Endothelial cell of umbilical vein (primary cell): Measurements from ENCODE around the gene TSFM. TPM values are rescaled to one million over a fixed set of nuclear protein-coding genes. Genes with fewer than 3 reads are reported as not detected.

Source experiments
- BruUV-seq: library from RNA; stranded (reverse); fragments of 400-500 nt; replicated peaks from 2 replicates; lab custom pipeline; 2021; lab: Mats Ljungman, UMichigan
- CTCF ChIA-PET: fragments of 300-600, 350-600 bp; sonication (Branson Sonifier 250); formaldehyde crosslinking; loops from one replicate; lab custom pipeline; 2021; ENCODE audit warnings: antibody characterized with exemption, inconsistent platforms; lab: Charles Lee
- POLR2A ChIA-PET: fragments of 300-600, 350-600 bp; sonication (Branson Sonifier 250); formaldehyde crosslinking; loops from one replicate; lab custom pipeline; 2021; ENCODE audit warnings: antibody characterized with exemption, inconsistent platforms; lab: Charles Lee
- DNase-seq: peaks from one replicate; pipeline ENCODE4 v3.0.0-alpha.2; 2011; ENCODE audit warnings: low read depth, low spot score
- FAIRE-seq: peaks from 2 replicates; lab custom pipeline; 2011; peaks lifted over from hg19 to GRCh38; lab: Jason Lieb, UNC
- H2AFZ ChIP-seq: 2 replicates; pipeline ENCODE4 v1.6.0; 2012; ENCODE audit warnings: low read depth, low read length, control low read depth, inconsistent platforms
- H3K27ac ChIP-seq: 2 replicates; pipeline ENCODE4 v1.5.1; 2011; ENCODE audit warnings: low read depth, mild to moderate bottlenecking, control low read depth, low read length, moderate library complexity; ENCODE audit not compliant: insufficient read depth
- H3K27me3 ChIP-seq, 2 experiments: 2 replicates each; pipeline versions ENCODE4 v1.6.0 to v1.6.1; 2011; ENCODE audit warnings: low read length in 2 of 2, mixed read lengths in 1 of 2; ENCODE audit not compliant: control insufficient read depth in 2 of 2, insufficient read depth in 2 of 2
- H3K36me3 ChIP-seq, 2 experiments: 2 replicates in 1 of 2; 3 replicates in 1 of 2; pipeline ENCODE4 v1.5.1; 2011; ENCODE audit warnings: low read length in 2 of 2, mild to moderate bottlenecking in 1 of 2, moderate library complexity in 1 of 2; ENCODE audit not compliant: control insufficient read depth in 2 of 2, insufficient read depth in 2 of 2; ENCODE audit errors: extremely low read depth in 1 of 2
- H3K4me1 ChIP-seq: 3 replicates; pipeline ENCODE4 v1.5.1; 2011; ENCODE audit warnings: mild to moderate bottlenecking, low read length; ENCODE audit not compliant: control insufficient read depth, insufficient read depth; ENCODE audit errors: extremely low read depth
- H3K4me2 ChIP-seq: 2 replicates; pipeline ENCODE4 v1.6.1; 2011; ENCODE audit warnings: low read length, control low read depth, mixed read lengths; ENCODE audit not compliant: insufficient read depth
- H3K4me3 ChIP-seq, 3 experiments: fragments of 200-600 bp in 1 of 3; sonication (generic), shearing (Covaris generic) in 1 of 3; replicated peaks in 1 of 3; 2 replicates each; pipeline ENCODE4 v1.5.1; 2011 to 2016; ENCODE audit warnings: control low read depth in 3 of 3, low read length in 3 of 3, mild to moderate bottlenecking in 2 of 3, inconsistent platforms in 1 of 3, low read depth in 1 of 3, moderate library complexity in 1 of 3; ENCODE audit not compliant: insufficient read depth in 1 of 3
- H3K79me2 ChIP-seq: 2 replicates; pipeline ENCODE4 v1.6.0; 2012; ENCODE audit warnings: low read length, inconsistent platforms; ENCODE audit not compliant: control insufficient read depth, insufficient read depth
- H3K9ac ChIP-seq: replicated peaks from 2 replicates; pipeline ENCODE3; 2011; ENCODE audit warnings: low read length, control low read depth; ENCODE audit not compliant: insufficient read depth; ENCODE audit errors: extremely low read depth
- H3K9me1 ChIP-seq: replicated peaks from 3 replicates; pipeline ENCODE4 v1.6.0; 2011; ENCODE audit warnings: mild to moderate bottlenecking, low read length; ENCODE audit not compliant: control insufficient read depth, insufficient read depth; ENCODE audit errors: extremely low read depth
- H3K9me3 ChIP-seq: replicated peaks from 2 replicates; pipeline ENCODE4 v1.5.1; 2012; ENCODE audit warnings: low read length, inconsistent platforms; ENCODE audit not compliant: control insufficient read depth, insufficient read depth
- H4K20me1 ChIP-seq: replicated peaks from 2 replicates; pipeline ENCODE3; 2011; ENCODE audit warnings: mild to moderate bottlenecking, low read length; ENCODE audit not compliant: control insufficient read depth, insufficient read depth; ENCODE audit errors: extremely low read depth
- EZH2 ChIP-seq: IDR thresholded peaks from 2 replicates; pipeline ENCODE4 v1.6.1; 2012; ENCODE audit warnings: borderline replicate concordance, low read depth, mild to moderate bottlenecking, moderate library complexity, low read length, inconsistent platforms; ENCODE audit not compliant: severe bottlenecking
- FOS ChIP-seq: IDR thresholded peaks from 2 replicates; pipeline ENCODE4 v1.6.1; 2011; ENCODE audit warnings: mild to moderate bottlenecking, low read length, moderate library complexity, borderline replicate concordance; ENCODE audit not compliant: insufficient read depth
- GATA2 ChIP-seq: IDR thresholded peaks from 2 replicates; pipeline ENCODE4 v1.7.0; 2011; ENCODE audit warnings: low read depth, mild to moderate bottlenecking, moderate library complexity, mixed read lengths, low read length; ENCODE audit not compliant: insufficient read length, insufficient read depth
- JUN ChIP-seq: IDR thresholded peaks from 2 replicates; pipeline ENCODE4 v1.6.1; 2011; ENCODE audit warnings: borderline replicate concordance, low read depth; ENCODE audit not compliant: insufficient read length, insufficient read depth
- MYC ChIP-seq: IDR thresholded peaks from one replicate; pipeline ENCODE4 v1.6.1; 2011; ENCODE audit warnings: mild to moderate bottlenecking, low read depth, low read length
- POLR2A ChIP-seq: IDR thresholded peaks from 2 replicates; pipeline ENCODE4 v1.6.1; 2012; ENCODE audit warnings: low read depth, mild to moderate bottlenecking, control low read depth, low read length
- POLR2AphosphoS5 ChIP-seq: IDR thresholded peaks from 2 replicates; pipeline ENCODE4 v1.6.1; 2012; ENCODE audit warnings: low read depth, mild to moderate bottlenecking, control low read depth, low read length, moderate library complexity; ENCODE audit not compliant: insufficient read depth
- dilution Hi-C: fragments of 300-500 bp; cut with MboI; formaldehyde crosslinking; loops from one replicate; pipeline ENCODE4 v1.15.0; 2019; ENCODE audit warnings: low sequenced_read_pairs; ENCODE audit not compliant: extremely low pct_ligation_motif_present
- intact Hi-C: fragments of 100-400 bp; cut with micrococcal nuclease; formaldehyde crosslinking; loops from one replicate; pipeline ENCODE4 v1.10.0; 2022
- polyA plus RNA-seq, 4 experiments: library from polyadenylated mRNA; depleted of rRNA in 3 of 4; stranded (reverse) in 3 of 4; unstranded in 1 of 4; fragments of >200 nt; gene quantifications; 2 replicates each; pipeline versions ENCODE4 v1.2.1 to v1.2.3, GENCODE V29; 2011 to 2012; ENCODE audit warnings: missing spikeins in 1 of 4
- total RNA-seq: library from RNA; stranded (reverse); gene quantifications from 2 replicates; pipeline ENCODE4 v1.2.3, GENCODE V29; 2021
- TF ChIP-seq, protein P1 (sequence below), 2 donors: IDR thresholded peaks; 1 replicate in 1 of 2; 2 replicates in 1 of 2; pipeline ENCODE4 v1.5.1; 2011; ENCODE audit warnings: low read length in 2 of 2, mild to moderate bottlenecking in 2 of 2, moderate library complexity in 2 of 2, control low read depth in 1 of 2, inconsistent platforms in 1 of 2, low read depth in 1 of 2; ENCODE audit not compliant: insufficient read depth in 1 of 2; ENCODE audit errors: extremely low read depth in 1 of 2

The TSFM gene
- total and polyA plus RNA-seq, 2 donors (not counting 3 experiments of a cell fraction or from before 2014, with no cell fraction given) = 16.5 to 41.8 TPM

DNA sequence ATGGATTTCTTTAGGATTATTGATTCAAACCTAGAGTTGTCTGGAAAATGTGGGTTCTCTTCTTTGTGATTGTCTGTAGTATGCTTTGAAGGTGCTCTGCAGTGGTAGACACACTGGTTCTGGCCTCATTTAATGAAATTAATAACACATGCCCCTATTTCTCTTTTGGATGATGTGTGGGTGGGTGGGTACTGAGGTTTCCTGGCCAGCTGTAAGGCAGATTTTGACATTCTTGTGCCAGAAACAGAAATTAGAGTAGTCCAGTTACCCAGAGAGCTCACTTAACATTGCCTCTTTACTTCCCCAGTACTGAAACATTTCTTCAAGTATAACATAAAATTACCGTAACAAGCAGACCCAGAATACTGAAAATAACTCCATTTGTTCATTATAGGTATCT lies 14.4 kb downstream of the TSFM start:
- no peak overlapping the region for H2AFZ ChIP-seq
- no peak overlapping the region for H3K9ac ChIP-seq
- H3K4me3 ChIP-seq = no peak overlapping the region
- dilution Hi-C loops = no loop called here
- no peaks in the 10 kb centered on the region for H3K79me2 ChIP-seq
- H3K4me2 ChIP-seq = no peak overlapping the region
- H3K27me3 ChIP-seq = no peaks in the 10 kb centered on the region
- ChIA-PET CTCF (interaction anchor here (1.3 to 1.5 kb wide), 2 partner anchors 9 to 13 kb away, joined by 3 to 4 read pairs; no protein-coding TSS in a partner anchor), POLR2A (no interaction called here)
- no peak for DNase-seq
- FAIRE-seq = no peak
- peaks cover 15 to 21% of the 10 kb centered on the region in 2 experiments for H3K36me3 ChIP-seq
- no TSS peak for BruUV-seq
- H4K20me1 ChIP-seq = no peaks in the 10 kb centered on the region
- no peaks in the 10 kb centered on the region for H3K4me1 ChIP-seq
- no peaks in the 10 kb centered on the region for H3K9me3 ChIP-seq
- intact Hi-C loops = loop anchor here (1.0 kb wide), 1 partner anchor 14 kb away; no protein-coding TSS in a partner anchor
- no peak overlapping the region for H3K27ac ChIP-seq
- H3K9me1 ChIP-seq = no peaks in the 10 kb centered on the region
- TF ChIP-seq GATA2 = no peak

DNA sequence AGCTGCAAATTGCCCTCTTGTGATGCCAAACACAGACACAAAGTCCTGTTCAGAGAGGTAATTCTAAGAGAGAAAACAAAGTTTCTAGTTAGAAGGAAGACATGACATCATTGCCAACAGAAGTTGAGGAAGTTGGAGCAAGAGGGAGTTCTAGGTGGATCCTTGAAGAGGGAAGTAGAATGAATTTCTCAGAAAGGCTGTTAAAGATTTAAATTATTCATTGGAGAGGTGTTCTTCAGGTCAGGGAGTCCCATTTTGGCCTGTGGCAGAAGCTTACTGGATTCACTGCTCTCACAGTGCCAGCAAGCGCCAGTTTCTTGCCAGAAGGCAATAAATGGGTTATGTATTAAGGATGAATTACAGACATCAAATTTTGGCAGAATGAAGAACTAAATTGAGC lies 15.3 kb downstream of the TSFM start:
- Histone ChIP-seq H3K4me3 (no peak overlapping the region), H3K36me3 (peaks cover 12 to 24% of the 10 kb centered on the region in 2 experiments), H3K9me1 (no peaks in the 10 kb centered on the region), H4K20me1 (no peaks in the 10 kb centered on the region), H3K79me2 (no peaks in the 10 kb centered on the region), H3K27ac (no peak overlapping the region), H3K9me3 (no peaks in the 10 kb centered on the region), H2AFZ (no peak overlapping the region), H3K4me1 (no peaks in the 10 kb centered on the region), H3K9ac (no peak overlapping the region), H3K27me3 (no peaks in the 10 kb centered on the region), H3K4me2 (no peak overlapping the region)
- ChIA-PET CTCF (interaction anchor here (1.1 to 1.5 kb wide), 3 partner anchors 8 to 41 kb away, joined by 3 to 4 read pairs (median 4); no protein-coding TSS in a partner anchor), POLR2A (no interaction called here)
- BruUV-seq = no TSS peak
- DNase-seq = no peak
- TF ChIP-seq JUN (no peak), EZH2 (no peak), GATA2 (no peak), POLR2A (no peak), MYC (no peak), FOS (no peak), POLR2AphosphoS5 (no peak)
- TF ChIP-seq, protein P1, sequence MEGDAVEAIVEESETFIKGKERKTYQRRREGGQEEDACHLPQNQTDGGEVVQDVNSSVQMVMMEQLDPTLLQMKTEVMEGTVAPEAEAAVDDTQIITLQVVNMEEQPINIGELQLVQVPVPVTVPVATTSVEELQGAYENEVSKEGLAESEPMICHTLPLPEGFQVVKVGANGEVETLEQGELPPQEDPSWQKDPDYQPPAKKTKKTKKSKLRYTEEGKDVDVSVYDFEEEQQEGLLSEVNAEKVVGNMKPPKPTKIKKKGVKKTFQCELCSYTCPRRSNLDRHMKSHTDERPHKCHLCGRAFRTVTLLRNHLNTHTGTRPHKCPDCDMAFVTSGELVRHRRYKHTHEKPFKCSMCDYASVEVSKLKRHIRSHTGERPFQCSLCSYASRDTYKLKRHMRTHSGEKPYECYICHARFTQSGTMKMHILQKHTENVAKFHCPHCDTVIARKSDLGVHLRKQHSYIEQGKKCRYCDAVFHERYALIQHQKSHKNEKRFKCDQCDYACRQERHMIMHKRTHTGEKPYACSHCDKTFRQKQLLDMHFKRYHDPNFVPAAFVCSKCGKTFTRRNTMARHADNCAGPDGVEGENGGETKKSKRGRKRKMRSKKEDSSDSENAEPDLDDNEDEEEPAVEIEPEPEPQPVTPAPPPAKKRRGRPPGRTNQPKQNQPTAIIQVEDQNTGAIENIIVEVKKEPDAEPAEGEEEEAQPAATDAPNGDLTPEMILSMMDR (IDR thresholded peaks at IDR 0.05; ENCODE audit: extremely low read depth in 1 of 2, insufficient read depth in 1 of 2, low read depth in 1 of 2, low read length in 2 of 2) = no peak
- FAIRE-seq = no peak
- intact Hi-C loops (loop anchor here (1.0 kb wide), 1 partner anchor 15 kb away; no protein-coding TSS in a partner anchor), dilution Hi-C loops (no loop called here)
